Esophagus muscularis mucosa (tissue), 3 donors: Measurements from ENCODE around the gene KIF3B.

Experiments
- CTCF ChIP-seq, 3 experiments: fragments of 200-600 bp in 2 of 3; fragments of 450-650 bp in 1 of 3; sonication (generic) in 2 of 3; IDR thresholded peaks; one replicate each; pipeline ENCODE4 v1.5.1; 2017 to 2019; ENCODE audit warnings: antibody characterized with exemption in 3 of 3, mild to moderate bottlenecking in 2 of 3, moderate library complexity in 1 of 3
- POLR2A ChIP-seq: fragments of 450-650 bp; IDR thresholded peaks from one replicate; pipeline ENCODE4 v1.6.1; 2017; ENCODE audit warnings: antibody characterized with exemption, moderate library complexity, mild to moderate bottlenecking, low read depth

DNA sequence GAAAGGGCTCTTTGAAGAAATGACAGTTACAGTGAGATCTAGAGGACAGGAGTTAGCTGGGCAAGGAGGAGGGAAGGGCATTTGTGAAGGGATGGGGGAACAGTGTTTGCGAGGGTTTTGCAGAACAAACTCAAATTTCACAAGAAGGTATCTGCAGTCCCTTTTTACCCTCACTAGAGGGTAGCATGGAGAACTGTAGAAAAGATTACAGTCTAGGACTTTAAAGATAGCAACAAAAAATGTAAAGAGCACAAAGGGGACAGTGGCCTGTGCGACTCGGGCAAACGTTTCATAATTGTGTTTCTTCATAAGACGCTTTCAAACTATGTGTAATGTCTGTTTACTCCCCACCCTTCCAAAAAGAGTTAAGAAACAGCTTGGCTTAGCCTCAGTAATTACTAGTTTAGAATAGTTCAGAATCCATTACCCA is 59.5 kb downstream of the KIF3B start:
- TF ChIP-seq CTCF (IDR thresholded peaks at IDR 0.05) (peak; percentile 48 to 67 (median 52)), POLR2A (no peak)
